PC-9 (cell line): ENCODE measurements around the gene CDHR5. TPM values are rescaled to one million over a fixed set of nuclear protein-coding genes. Genes with fewer than 3 reads are reported as not detected.

Experiments
- BruUV-seq: library from RNA; stranded (reverse); fragments of 400-500 nt; replicated peaks from 2 replicates; lab custom pipeline; 2021; lab: Mats Ljungman, UMichigan
- CTCF ChIA-PET: fragments of 300-600 bp; sonication (Branson Sonifier 250); formaldehyde crosslinking; loops from one replicate; lab custom pipeline; 2022; ENCODE audit warnings: antibody characterized with exemption; lab: Charles Lee
- POLR2A ChIA-PET: fragments of 300-600 bp; sonication (Branson Sonifier 250); formaldehyde crosslinking; loops from one replicate; lab custom pipeline; 2022; ENCODE audit warnings: antibody characterized with exemption; ENCODE audit not compliant: unreplicated experiment; lab: Charles Lee
- DNase-seq, 2 experiments: peaks; one replicate each; pipeline versions ENCODE4 v3.0.0 to v3.0.0-alpha.2; 2015 to 2022; ENCODE audit warnings: mixed read lengths in 1 of 2
- H2AFZ ChIP-seq: fragments of 200-600 bp; sonication (generic); 2 replicates; pipeline ENCODE4 v1.8.1; 2017; ENCODE audit warnings: antibody characterized with exemption
- H3F3A ChIP-seq: fragments of 200-600 bp; sonication (generic); 2 replicates; pipeline ENCODE4 v1.8.1; 2017; ENCODE audit warnings: antibody characterized with exemption, mild to moderate bottlenecking, low read depth; ENCODE audit not compliant: insufficient read depth
- H3K27ac ChIP-seq: fragments of 200-600 bp; sonication (generic); 2 replicates; pipeline ENCODE4 v1.6.1; 2016; ENCODE audit warnings: mixed run types
- H3K27me3 ChIP-seq: fragments of 200-600 bp; sonication (generic); 2 replicates; pipeline ENCODE4 v1.6.1; 2016; ENCODE audit warnings: low read depth, mixed run types; ENCODE audit not compliant: insufficient read depth
- H3K36me3 ChIP-seq: fragments of 200-600 bp; sonication (generic); 2 replicates; pipeline ENCODE4 v1.6.1; 2016; ENCODE audit warnings: low read depth, mixed run types
- H3K4me1 ChIP-seq: fragments of 200-600 bp; sonication (generic); replicated peaks from 2 replicates; pipeline ENCODE4 v1.6.1; 2016; ENCODE audit warnings: mixed run types; ENCODE audit not compliant: insufficient read depth
- H3K4me2 ChIP-seq: fragments of 200-600 bp; sonication (generic); 2 replicates; pipeline ENCODE4 v1.6.1; 2017; ENCODE audit warnings: mixed run types
- H3K4me3 ChIP-seq: fragments of 200-600 bp; sonication (generic); 2 replicates; pipeline ENCODE4 v1.6.1; 2016; ENCODE audit warnings: mixed run types
- H3K79me2 ChIP-seq: fragments of 200-600 bp; sonication (generic); 2 replicates; pipeline ENCODE4 v1.6.1; 2017; ENCODE audit warnings: low read depth, mixed run types
- H3K9me2 ChIP-seq: fragments of 200-600 bp; sonication (generic); 2 replicates; pipeline ENCODE4 v1.8.1; 2017; ENCODE audit warnings: mild to moderate bottlenecking; ENCODE audit not compliant: insufficient read depth
- H3K9me3 ChIP-seq: fragments of 200-600 bp; sonication (generic); 2 replicates; pipeline ENCODE4 v1.8.1; 2016; ENCODE audit warnings: low read depth; ENCODE audit not compliant: insufficient read depth
- H4K20me1 ChIP-seq: fragments of 200-600 bp; sonication (generic); 2 replicates; pipeline ENCODE4 v1.8.1; 2017; ENCODE audit not compliant: insufficient read depth
- CTCF ChIP-seq: fragments of 200-600 bp; sonication (generic); conservative IDR thresholded peaks from 2 replicates; pipeline ENCODE4 v1.6.1; 2017; ENCODE audit warnings: mixed run types, antibody characterized with exemption, mild to moderate bottlenecking, moderate library complexity
- EZH2 ChIP-seq: fragments of 200-600 bp; sonication (generic); IDR thresholded peaks from 2 replicates; pipeline ENCODE4 v1.8.0; 2017; ENCODE audit warnings: antibody characterized with exemption, low read depth
- intact Hi-C: fragments of 100-400 bp; cut with micrococcal nuclease; formaldehyde crosslinking; loops from one replicate; pipeline ENCODE4 v1.10.0; 2022; ENCODE audit not compliant: unreplicated experiment
- total RNA-seq: library from RNA; stranded (reverse); gene quantifications from 2 replicates; pipeline ENCODE4 v1.2.3, GENCODE V29; 2021

Gene CDHR5
- total RNA-seq, 1 experiment from 2014 or later: not detected

- 0 out of 2 replicates have a peak, but pooled peaks cover 6% of the 10 kb centered on the region for H3F3A ChIP-seq
- H3K9me3 ChIP-seq: no peaks in the 10 kb centered on the region
- intact Hi-C loops: loop anchor here (5.0 kb wide), 1 partner anchor 100 kb away; no protein-coding TSS in a partner anchor
- no peaks in the 10 kb centered on the region for H3K79me2 ChIP-seq
- H3K9me2 ChIP-seq: no peaks in the 10 kb centered on the region
- no peaks in the 10 kb centered on the region for H3K36me3 ChIP-seq
- H4K20me1 ChIP-seq: peaks cover 8% of the 10 kb centered on the region; the same call in 1 of the 2 replicates
- ChIA-PET CTCF (no interaction called here), POLR2A (no interaction called here)
- peak in 1 of 2 experiments; percentile 44 for DNase-seq
- no peak overlapping the region for H2AFZ ChIP-seq
- no peaks in the 10 kb centered on the region for H3K27me3 ChIP-seq
- no peak overlapping the region for H3K27ac ChIP-seq
- H3K4me1 ChIP-seq: no peaks in the 10 kb centered on the region
- no peak overlapping the region for H3K4me3 ChIP-seq
- no peak overlapping the region for H3K4me2 ChIP-seq
- BruUV-seq: no TSS peak
- TF ChIP-seq CTCF (peak; percentile 74), EZH2 (no peak)
Measured at GRCh38 chr11:662689-663274, 38.0 kb upstream of the CDHR5 start.

GRCh38 chr11:660681-661444, 36.1 kb upstream of the CDHR5 start:
- 0 out of 2 replicates have a peak, but pooled peaks cover 6% of the 10 kb centered on the region for H3F3A ChIP-seq
- CTCF ChIA-PET: interaction anchor here (0.6 kb wide), 1 partner anchor 724 kb away, joined by 3 read pairs; no protein-coding TSS in a partner anchor
- POLR2A ChIA-PET: no interaction called here
- no peaks in the 10 kb centered on the region for H3K79me2 ChIP-seq
- H3K27ac ChIP-seq: no peak overlapping the region
- H3K4me3 ChIP-seq: no peak overlapping the region
- no peak overlapping the region for H3K4me2 ChIP-seq
- H3K27me3 ChIP-seq: no peaks in the 10 kb centered on the region
- peaks cover 8% of the 10 kb centered on the region; the same call in 1 of the 2 replicates for H4K20me1 ChIP-seq
- H3K36me3 ChIP-seq: no peaks in the 10 kb centered on the region
- no peaks in the 10 kb centered on the region for H3K9me2 ChIP-seq
- intact Hi-C loops: loop anchor here (5.0 kb wide), 1 partner anchor 101 kb away; no protein-coding TSS in a partner anchor
- TF ChIP-seq EZH2: no peak
- TF ChIP-seq CTCF: no peak
- no TSS peak for BruUV-seq
- no peaks in the 10 kb centered on the region for H3K9me3 ChIP-seq
- H3K4me1 ChIP-seq: no peaks in the 10 kb centered on the region
- DNase-seq: no peak
- no peak overlapping the region for H2AFZ ChIP-seq

GRCh38 chr11:660281-660680, 35.5 kb upstream of the CDHR5 start:
- Histone ChIP-seq H3K9me2 (no peaks in the 10 kb centered on the region), H3K36me3 (no peaks in the 10 kb centered on the region), H3K79me2 (no peaks in the 10 kb centered on the region), H3K4me2 (no peak overlapping the region), H3K4me1 (no peaks in the 10 kb centered on the region), H2AFZ (no peak overlapping the region), H4K20me1 (peaks cover 8% of the 10 kb centered on the region; the same call in 1 of the 2 replicates), H3F3A (0 out of 2 replicates have a peak, but pooled peaks cover 6% of the 10 kb centered on the region), H3K4me3 (no peak overlapping the region), H3K9me3 (no peaks in the 10 kb centered on the region), H3K27me3 (no peaks in the 10 kb centered on the region), H3K27ac (no peak overlapping the region)
- ChIA-PET POLR2A (no interaction called here), CTCF (interaction anchor here (0.6 kb wide), 1 partner anchor 725 kb away, joined by 3 read pairs; no protein-coding TSS in a partner anchor)
- intact Hi-C loops: loop anchor here (5.0 kb wide), 1 partner anchor 102 kb away; no protein-coding TSS in a partner anchor
- BruUV-seq: no TSS peak
- DNase-seq: no peak
- TF ChIP-seq CTCF (no peak), EZH2 (no peak)
